NAMALWA (cell line): ENCODE results near the gene OGDH.

Source experiments
- DNase-seq: peaks from one replicate; pipeline ENCODE4 v3.0.0-alpha.2; 2015; ENCODE audit warnings: low spot score

Gene OGDH

GRCh38 chr7:44637788-44638594 lies 31.6 kb downstream of the OGDH start:
- peak; percentile 60 for DNase-seq

DNA sequence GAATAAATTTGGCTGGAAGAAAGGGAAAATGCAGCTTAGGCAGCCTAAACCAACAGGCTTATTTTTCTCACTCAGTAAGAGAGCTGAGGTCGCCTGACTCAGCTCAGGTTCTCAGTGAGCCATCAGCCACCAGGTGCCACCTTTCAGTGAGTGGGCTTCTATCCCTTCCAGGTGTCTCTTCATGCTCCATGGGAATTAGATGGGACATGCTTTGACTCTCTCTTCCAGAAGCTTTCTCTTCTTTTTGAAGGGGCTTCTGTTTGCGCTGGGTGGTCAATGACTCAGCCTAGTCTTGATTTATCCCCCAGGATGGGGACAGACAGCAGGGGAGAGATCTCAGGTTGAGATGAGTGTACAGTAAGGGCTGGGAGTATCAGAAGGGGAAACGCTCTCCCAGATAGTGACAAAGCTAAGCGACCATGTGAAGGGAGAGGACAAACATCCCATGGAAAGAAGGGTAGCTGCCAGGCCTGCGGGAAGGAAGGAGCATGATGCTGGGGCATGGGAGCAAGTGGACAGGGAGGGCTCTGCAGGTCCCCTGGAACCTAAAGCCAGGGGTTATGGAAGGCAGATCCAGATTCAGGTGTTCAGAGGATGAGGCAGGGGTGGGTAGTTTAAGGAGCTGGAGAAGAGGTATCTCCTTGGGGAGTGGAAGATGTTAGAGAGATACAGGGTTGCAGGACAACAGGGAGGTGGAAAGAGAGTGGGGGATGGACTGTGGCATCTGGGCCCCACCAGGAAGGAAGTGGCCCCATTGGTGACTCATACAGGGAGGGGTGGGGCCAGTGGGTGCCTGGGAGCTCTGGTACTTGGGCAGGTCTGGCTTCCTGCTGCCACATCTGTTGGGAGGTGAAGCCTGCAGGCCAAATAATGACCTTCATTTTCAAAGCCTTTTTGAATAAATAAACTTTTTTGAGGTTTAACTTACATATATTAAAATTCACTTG lies 32.5 kb downstream of the OGDH start:
- DNase-seq = peak; percentile 74

DNA sequence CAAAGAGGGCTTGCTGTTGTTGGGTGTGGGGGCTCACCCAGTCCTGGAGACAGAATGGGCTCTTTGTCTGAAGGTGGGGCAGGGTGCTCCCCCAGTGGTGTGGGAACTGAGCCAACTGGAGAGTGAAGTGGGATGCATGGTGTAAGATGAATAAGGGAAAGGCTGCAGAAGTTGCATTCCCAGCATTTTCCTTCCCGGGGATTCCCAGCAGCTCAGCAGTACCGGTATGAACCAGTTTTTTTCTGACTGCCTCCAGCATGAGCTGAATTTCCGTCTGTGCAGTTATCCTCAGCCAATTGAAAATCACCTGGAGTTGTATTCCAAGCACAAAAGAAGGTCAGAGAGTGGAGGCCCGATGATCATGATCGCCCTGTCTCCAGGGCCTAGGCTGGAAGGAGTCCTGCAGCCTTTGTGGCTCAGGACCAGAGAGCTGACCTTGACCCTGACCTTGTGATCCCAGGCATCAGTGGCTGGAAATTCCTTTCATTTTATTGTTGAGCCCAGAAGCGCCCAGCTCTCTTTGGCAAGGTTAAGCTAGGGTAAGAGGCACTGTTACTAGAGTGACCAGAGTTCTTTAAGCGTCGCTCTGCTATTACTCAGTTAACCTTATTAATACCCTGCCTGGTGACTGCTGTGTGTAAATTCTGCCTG lies 33.4 kb downstream of the OGDH start:
- no peak for DNase-seq

GRCh38 chr7:44643206-44643605 lies 36.8 kb downstream of the OGDH start:
- no peak for DNase-seq

- DNase-seq = no peak
These were observed 38.8 kb downstream of the OGDH start for GRCh38 chr7:44645254-44645653.

- DNase-seq = no peak
These were observed 39.3 kb downstream of the OGDH start for GRCh38 chr7:44645696-44646095.

GRCh38 chr7:44646176-44646920 lies 39.9 kb downstream of the OGDH start:
- DNase-seq = no peak

DNA sequence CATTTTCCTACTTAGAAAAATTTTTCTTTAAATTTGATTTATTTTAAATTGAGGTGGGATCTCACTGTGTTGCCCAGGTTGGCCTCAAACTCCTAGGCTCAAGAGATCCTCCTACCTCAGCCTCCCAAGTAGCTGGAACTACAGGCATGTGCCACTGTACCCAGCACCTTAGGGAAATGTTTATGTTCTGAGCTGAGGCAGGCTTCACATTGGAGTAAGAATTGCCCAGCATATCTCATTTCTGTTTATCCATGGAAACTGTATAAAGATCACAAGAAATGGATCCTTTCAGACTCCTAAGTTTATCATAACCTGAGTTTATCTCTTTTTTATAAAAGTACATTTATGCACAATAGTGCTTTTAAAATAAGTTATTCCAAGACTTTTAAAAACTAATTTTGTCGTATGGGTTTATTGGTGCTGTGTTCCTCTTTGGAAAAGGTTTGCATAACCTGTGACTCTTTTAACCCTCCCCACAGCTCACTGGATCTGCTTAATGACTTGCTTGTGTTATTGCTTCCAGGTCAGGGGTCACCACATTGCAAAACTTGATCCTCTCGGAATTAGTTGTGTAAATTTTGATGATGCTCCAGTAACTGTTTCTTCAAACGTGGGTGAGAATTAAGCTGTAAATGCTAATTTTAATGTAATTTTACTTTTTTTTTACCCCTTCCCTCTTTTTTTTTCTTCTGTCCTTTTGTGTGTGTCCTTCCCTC lies 40.7 kb downstream of the OGDH start:
- DNase-seq = no peak

- no peak for DNase-seq
These were observed 41.7 kb downstream of the OGDH start for GRCh38 chr7:44647981-44648714.

DNA sequence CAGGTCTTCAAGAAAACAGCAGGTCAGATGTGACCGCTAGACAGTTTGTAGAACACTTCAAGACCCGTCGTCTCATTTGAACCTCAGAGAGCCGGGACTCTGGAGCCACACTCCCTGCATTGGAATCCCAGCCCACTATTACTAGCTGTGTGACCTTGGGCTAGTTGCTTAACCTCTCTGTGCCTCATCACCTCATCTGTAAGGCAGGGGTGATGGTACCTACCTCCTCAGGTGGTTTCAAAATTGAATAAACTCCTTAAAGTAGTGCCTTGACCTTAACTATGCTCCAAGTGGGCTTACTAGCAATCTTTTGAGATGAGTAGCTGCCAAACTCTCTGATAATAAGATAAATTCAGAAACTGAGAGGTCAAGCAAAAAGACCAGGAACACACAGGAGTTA lies 43.8 kb downstream of the OGDH start:
- no peak for DNase-seq

DNA sequence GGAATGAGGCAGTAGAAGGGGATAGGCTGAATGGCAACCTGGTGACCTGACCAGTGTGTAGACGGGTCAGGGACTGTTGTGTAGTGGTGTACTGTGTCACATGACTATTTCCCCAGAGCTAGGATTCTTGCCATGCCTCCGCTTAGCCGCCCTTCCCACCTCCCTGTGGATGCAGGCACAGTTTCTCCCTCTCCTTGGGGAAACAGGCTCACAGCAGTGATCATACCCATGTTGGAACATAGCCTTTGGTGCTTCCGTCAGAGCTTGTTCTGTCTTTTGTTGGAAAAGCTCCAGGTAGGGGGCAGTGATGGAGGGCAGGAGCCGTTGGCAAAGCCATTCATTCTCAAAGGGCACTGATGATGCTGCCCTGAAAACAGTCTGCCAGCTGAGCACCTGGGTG lies 44.3 kb downstream of the OGDH start:
- DNase-seq = no peak

GRCh38 chr7:44652535-44652934 lies 46.1 kb downstream of the OGDH start:
- DNase-seq = no peak

DNA sequence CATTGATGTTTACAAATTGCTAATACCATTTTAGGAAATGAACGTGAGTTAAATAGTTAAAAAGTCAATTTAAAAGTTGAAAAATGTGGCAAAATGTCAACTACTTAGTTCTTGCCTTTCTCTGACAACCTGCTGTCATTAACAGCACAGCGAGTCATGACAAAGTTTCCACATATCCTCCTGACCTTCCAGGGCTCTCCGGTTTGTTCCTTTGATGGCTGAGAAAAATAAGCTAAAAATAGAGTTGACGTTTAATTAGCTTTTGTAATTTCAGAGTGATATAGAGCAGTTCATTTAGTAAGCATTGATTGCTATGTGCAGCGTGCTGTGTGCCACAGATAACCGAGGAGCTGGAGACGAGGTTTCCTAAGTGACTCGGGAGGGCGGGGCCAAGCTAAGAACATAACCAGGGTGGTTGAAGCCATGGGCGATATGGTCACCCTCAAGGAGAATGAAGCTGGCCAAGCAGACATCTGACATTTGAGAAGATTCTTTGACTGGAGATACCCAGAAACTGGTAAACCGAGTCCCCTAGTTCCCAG lies 47.9 kb downstream of the OGDH start:
- no peak for DNase-seq

GRCh38 chr7:44655341-44655740 lies 48.9 kb downstream of the OGDH start:
- no peak for DNase-seq

DNA sequence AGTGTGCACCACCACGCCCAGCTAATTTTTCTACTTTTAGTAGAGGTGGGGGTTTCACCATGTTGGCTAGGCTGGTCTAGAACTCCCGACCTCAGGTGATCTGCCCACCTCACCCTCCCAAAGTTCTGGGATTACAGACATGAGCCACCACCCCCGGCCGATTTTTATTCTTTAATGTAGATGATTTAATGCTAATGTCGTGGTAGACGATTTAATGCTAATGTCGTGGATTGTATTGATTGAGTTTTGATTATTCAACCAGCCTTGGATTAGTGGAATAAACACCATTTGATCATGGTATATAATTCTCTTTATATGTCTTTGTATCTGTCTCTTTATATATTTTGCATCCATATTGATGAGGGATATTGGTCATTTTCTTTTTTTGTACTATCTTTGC lies 52.6 kb downstream of the OGDH start:
- no peak for DNase-seq

- no peak for DNase-seq
These were observed 54.8 kb downstream of the OGDH start for GRCh38 chr7:44661233-44661632.

DNA sequence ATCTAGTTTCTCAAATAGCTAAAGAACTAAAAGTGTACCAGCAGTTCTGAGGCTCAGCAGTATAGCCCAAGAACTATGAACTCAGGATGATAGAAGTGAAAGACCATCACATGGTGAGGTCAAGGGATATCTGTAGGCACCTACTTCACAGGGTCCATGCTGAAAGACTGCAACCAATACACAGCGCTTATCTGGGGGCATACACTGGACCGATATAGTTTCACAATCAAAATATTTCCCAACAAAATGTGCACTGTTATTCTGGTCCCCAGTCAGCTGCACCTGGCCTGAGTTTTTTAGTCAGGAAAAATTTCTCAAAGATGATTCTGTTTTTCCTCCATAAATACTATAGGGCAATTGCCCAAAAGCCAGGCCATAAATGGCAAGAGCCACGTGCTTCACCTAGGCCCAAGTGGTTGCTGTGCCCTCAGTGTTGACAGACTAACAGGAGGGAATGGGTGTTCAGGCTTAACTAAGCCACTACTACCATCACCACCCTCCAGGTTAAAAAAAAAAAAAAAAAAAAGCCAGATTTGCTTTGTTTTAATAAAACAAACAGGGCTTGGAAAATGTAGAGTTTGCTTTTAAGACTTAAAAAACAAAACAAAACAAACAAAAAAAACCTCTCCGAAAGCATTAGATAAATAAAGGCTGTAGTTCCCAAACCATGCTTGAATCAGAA lies 58.5 kb downstream of the OGDH start:
- no peak for DNase-seq

- no peak for DNase-seq
These were observed 59.2 kb downstream of the OGDH start for GRCh38 chr7:44665531-44666213.

GRCh38 chr7:44666566-44666965 lies 60.1 kb downstream of the OGDH start:
- no peak for DNase-seq
